ENCODE measurements around the gene HADHB.
"Not testable (repeated sequence)": the region's sequence is repeated elsewhere in the genome, so short reads cannot be mapped to it uniquely, and the experiment has no call there.

Gene HADHB

DNA sequence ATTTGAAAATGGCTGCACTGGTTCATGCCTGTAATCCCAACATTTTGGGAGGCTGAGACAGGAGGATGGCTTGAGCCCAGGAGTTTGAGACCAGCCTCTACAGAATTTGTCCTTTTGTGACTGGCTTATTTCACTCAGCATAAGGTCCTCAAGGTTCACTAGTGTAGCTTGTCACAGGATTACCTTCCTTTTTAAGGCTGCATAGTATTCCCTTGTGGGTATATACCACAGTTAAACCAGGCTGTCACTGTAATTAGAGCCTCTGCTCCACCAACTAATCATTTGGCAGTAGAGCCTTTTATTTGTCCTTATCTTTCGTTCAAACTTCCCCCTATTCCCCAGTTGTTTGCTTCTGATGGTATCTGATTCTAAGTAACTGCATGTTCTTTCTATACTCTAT lies 50.8 kb downstream of the HADHB start:
- no peak for DNase-seq (ENCODE audit: insufficient read length, low spot score)
- no peak for TF ChIP-seq POLR2A (IDR thresholded peaks at IDR 0.05; ENCODE audit: low read depth, low read length)
- no peak for FAIRE-seq

- FAIRE-seq (no peak), DNase-seq (ENCODE audit: insufficient read length, low spot score) (no peak)
- TF ChIP-seq POLR2A (IDR thresholded peaks at IDR 0.05; ENCODE audit: low read depth, low read length) = no peak
These were observed 52.3 kb downstream of the HADHB start for GRCh38 chr2:26297061-26297460.

DNA sequence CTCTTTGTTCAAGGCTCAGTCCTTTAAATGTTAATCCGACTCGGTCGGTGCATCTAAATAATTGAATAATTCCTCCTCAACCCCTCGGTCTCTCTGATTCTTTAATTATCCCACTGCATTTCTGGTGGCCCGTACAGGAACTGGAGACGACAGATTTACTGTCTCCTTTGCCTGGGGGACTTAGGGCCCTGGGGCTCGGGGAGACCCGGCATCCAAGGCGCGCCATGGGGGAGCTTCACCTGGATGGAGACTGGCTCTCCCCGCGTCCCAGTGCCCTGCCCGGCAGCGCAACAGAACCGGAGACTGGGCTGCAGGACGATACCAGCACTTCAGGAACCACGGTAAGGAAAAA lies 53.5 kb downstream of the HADHB start:
- no peak for DNase-seq (ENCODE audit: insufficient read length, low spot score)
- FAIRE-seq = no peak
- TF ChIP-seq POLR2A (IDR thresholded peaks at IDR 0.05; ENCODE audit: low read depth, low read length) = no peak

DNA sequence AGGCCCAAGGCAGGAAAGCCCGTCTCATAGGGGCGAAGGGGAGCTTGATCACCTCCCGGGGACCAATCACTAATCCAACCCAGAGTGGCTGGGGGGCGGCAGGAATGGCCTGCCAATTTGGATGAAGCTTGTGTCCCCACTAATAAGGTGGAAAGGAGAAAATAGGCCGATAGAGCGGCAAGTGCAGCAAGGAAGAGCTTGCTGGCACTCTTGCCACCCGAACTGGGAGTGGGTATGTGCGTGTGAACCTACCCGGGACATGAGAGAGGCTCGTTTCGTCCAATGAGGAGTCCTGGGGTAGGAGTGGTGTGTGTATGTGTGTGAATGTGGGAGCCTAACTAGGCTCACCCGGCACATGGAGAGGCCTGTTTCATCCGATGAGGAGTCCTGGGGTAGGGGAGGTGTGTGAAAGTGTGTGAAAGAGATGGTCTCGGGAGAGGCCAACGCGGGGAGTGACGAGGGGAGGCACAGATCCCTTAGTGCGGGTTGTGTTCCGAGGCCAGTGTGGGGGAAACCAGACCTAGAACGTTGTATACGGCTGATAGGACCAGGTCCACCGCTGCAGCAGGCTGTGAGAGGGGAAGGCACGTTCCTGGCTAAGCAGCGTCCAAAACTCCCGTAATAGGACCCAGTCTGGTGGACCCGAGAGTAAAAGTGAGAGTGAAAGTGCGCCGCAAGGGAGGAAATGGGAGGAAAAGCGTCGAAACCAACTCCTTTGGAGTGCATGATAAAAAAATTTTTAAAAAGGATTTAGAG lies 54.1 kb downstream of the HADHB start:
- FAIRE-seq (no peak), DNase-seq (ENCODE audit: insufficient read length, low spot score) (no peak)
- TF ChIP-seq POLR2A (IDR thresholded peaks at IDR 0.05; ENCODE audit: low read depth, low read length) = no peak

DNA sequence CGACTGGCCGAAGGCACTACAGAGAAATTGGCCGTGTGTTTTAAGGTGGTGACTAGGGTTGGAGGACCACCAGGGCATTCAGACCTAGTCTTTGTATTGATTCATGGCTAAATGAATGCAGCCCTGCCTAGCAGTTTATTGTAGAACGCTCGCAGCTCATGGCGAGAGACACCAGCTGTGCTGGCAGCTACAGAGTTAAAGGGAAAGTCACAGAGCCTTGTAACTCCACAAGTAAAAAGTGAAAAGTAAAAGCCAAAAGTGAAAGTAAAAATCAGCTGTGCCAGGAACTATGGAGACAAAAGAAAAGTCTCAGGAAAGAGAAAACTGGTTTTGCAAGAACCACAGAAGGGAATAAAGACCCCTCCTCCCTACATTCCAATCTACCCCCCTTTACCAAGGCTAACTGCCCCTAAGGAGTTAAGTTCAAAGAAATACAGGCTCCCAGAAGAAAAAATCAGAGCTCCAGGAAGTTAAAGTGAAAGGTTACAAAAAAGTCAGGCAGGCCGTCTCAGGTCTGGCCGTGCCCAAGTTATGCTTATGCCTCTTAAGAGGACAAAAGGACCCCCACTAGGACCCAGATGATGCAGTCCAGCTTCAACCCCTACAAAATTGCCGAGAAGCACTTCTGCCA lies 54.8 kb downstream of the HADHB start:
- DNase-seq (ENCODE audit: insufficient read length, low spot score) = no peak
- no peak for TF ChIP-seq POLR2A (IDR thresholded peaks at IDR 0.05; ENCODE audit: low read depth, low read length)
- peak; percentile 80 for FAIRE-seq

DNA sequence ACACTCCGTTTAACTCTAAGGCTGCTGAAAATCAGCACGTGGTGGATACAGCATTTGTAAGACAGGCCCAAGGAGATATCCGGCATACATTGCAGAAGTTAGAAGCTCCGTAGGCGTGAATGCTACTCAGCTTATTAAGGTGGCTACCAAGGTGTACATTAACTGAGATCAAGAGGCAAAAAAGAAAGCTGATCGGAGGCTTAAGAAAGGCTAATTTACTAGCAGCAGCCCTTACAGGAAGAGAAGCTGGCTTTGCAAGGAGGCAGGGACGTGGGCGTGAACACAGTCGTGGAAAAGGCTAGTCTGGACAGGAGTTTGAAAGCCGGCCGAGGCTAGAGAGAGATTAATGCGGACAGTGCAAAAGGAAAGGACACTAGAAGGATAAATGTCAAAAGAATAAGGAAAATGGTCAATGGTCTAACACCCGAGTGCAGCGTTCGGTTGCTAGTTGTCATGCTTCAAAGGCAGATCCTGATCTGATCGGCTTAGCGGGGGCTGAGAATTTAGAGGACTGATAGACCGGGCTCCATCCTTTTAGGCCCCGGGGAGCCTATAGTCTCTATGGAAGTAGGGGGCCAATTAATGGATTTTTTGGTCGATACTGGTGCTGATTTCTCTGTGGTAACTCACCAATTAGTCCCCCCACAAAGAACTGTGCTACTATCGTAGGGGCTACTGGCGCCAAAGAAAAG lies 55.6 kb downstream of the HADHB start:
- no peak for TF ChIP-seq POLR2A (IDR thresholded peaks at IDR 0.05; ENCODE audit: low read depth, low read length)
- FAIRE-seq = no peak
- no peak for DNase-seq (ENCODE audit: insufficient read length, low spot score)

GRCh38 chr2:26302846-26303245 lies 58.1 kb downstream of the HADHB start:
- DNase-seq (ENCODE audit: insufficient read length, low spot score) = no peak
- no peak for TF ChIP-seq POLR2A (IDR thresholded peaks at IDR 0.05; ENCODE audit: low read depth, low read length)
- FAIRE-seq = no peak

- FAIRE-seq; DNase-seq (ENCODE audit: insufficient read length, low spot score): not testable (repeated sequence)
These were observed 60.4 kb downstream of the HADHB start for GRCh38 chr2:26305094-26305493.

DNA sequence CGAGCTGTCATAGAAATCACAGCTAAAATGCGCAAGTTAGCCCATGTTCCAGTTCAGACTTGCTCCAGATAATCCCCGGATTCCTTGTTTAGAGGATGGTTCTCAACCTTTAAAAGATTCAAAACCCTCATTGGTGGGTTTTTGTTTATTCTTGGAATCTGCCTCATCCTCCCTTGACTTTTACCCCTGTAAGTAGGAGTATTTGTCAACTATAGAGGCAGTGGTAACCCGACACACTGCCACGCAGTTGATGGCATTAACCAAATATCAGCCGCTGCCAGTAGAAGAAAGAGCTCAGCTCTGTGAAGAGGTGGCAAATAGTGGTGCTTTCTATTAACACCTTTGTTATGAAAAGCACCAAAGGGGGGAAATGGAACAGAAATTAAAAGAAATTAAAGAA lies 60.8 kb downstream of the HADHB start:
- FAIRE-seq (no peak), DNase-seq (ENCODE audit: insufficient read length, low spot score) (no peak)
- no peak for TF ChIP-seq POLR2A (IDR thresholded peaks at IDR 0.05; ENCODE audit: low read depth, low read length)

- FAIRE-seq = no peak
- DNase-seq (ENCODE audit: insufficient read length, low spot score) = no peak
- TF ChIP-seq POLR2A (IDR thresholded peaks at IDR 0.05; ENCODE audit: low read depth, low read length) = no peak
These were observed 65.2 kb downstream of the HADHB start for GRCh38 chr2:26309921-26310320.

DNA sequence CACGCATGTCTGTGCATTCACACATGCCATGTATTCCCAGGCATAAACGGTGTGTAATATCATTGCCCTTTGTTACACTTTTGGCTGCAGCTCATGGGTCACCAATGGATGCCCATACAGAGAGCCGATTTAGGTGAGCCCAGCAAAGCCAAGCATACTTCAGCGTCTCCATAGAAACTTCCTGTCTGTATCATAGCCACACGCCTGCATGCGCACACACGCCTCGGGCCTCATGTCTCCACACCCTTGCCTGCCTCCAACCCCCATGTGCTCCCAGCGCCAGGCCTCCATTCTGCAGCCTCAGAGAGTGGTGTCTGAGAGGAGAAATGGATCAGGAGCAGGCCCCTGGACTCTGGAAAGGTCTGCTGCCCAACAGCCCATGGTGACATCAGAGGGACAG lies 67.7 kb downstream of the HADHB start:
- FAIRE-seq (no peak), DNase-seq (ENCODE audit: insufficient read length, low spot score) (no peak)
- no peak for TF ChIP-seq POLR2A (IDR thresholded peaks at IDR 0.05; ENCODE audit: low read depth, low read length)

DNA sequence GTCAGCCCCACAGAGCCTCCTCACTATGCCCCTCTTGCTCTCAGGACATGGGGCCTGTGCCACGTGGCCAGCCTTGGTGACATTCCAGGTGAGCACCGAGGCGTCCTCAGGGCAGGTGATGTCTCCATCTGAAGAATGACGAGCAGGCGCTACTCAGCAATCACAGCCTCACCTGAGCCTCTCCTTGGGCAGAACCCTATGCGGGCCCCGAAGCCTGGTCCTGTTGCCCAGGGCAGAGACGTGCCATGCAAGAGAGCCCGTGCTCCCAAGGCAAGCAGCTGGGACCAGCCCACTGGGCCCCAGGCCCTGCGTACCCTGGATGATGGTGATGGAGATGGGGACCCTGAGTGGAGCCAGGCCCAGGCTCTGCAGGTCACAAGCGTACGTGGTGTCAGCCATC lies 68.7 kb downstream of the HADHB start:
- TF ChIP-seq POLR2A (IDR thresholded peaks at IDR 0.05; ENCODE audit: low read depth, low read length) = no peak
- no peak for DNase-seq (ENCODE audit: insufficient read length, low spot score)

GRCh38 chr2:26314243-26314642 lies 69.5 kb downstream of the HADHB start:
- FAIRE-seq = no peak
- DNase-seq (ENCODE audit: insufficient read length, low spot score) = no peak
- no peak for TF ChIP-seq POLR2A (IDR thresholded peaks at IDR 0.05; ENCODE audit: low read depth, low read length)

More for the DNA sequence above, 68.7 kb downstream of the HADHB start:
- no peak for FAIRE-seq

DNA sequence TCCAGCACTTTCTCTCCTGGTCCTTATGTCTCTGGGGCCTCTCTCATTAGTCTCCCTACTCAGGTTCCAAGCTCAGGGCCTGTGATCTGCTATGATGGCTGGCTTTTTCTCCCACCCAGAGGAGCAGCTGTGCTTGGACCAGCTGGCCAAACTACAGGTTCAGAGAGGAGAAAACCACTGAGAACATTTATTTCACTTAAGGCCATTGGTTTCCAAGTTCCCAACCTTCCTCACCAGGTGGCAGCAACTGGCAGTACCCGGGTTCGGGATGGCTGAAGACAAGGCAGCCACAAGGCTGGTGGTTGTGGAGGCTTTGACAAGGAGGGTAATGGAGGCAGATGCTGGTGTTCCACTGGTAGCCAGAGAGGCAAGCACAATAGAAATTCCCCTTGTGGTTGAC lies 71.3 kb downstream of the HADHB start:
- FAIRE-seq (no peak), DNase-seq (ENCODE audit: insufficient read length, low spot score) (no peak)
- no peak for TF ChIP-seq POLR2A (IDR thresholded peaks at IDR 0.05; ENCODE audit: low read depth, low read length)

- FAIRE-seq (no peak), DNase-seq (ENCODE audit: insufficient read length, low spot score) (no peak)
- no peak for TF ChIP-seq POLR2A (IDR thresholded peaks at IDR 0.05; ENCODE audit: low read depth, low read length)
These were observed 72.1 kb downstream of the HADHB start for GRCh38 chr2:26316845-26317244.
